ENCODE results near the gene OLFM4. TPM values are rescaled to one million over a fixed set of nuclear protein-coding genes. Genes with fewer than 3 reads are reported as not detected.
"Not testable (repeated sequence)": the region's sequence is repeated elsewhere in the genome, so short reads cannot be mapped to it uniquely, and the experiment has no call there.

OLFM4 gene
- total RNA-seq, 2 experiments from 2014 or later, result not detected

- POLR2A ChIA-PET, result no interaction called here
- ATAC-seq (ENCODE audit: low read depth) (no peak), DNase-seq (no peak)
- Mint-ChIP-seq H3K27ac (no peak overlapping the region), H3K4me3 (no peak overlapping the region), H3K36me3 (no peaks in the 10 kb centered on the region), H3K4me1 (peaks cover 2% of the 10 kb centered on the region), H3K9me3 (no peaks in the 10 kb centered on the region), H3K27me3 (peaks cover 5% of the 10 kb centered on the region)
Observed at GRCh38 chr13:53004573-53004972, 24.0 kb upstream of the OLFM4 start.

GRCh38 chr13:53005626-53006025, 23.0 kb upstream of the OLFM4 start:
- H3K27ac Mint-ChIP-seq, result no peak overlapping the region
- H3K27me3 Mint-ChIP-seq, result peaks cover 5% of the 10 kb centered on the region
- H3K36me3 Mint-ChIP-seq, result no peaks in the 10 kb centered on the region
- POLR2A ChIA-PET, result no interaction called here
- H3K4me1 Mint-ChIP-seq, result peaks cover 2% of the 10 kb centered on the region
- DNase-seq, result no peak
- ATAC-seq (ENCODE audit: low read depth), result no peak
- H3K9me3 Mint-ChIP-seq, result no peaks in the 10 kb centered on the region
- no peak overlapping the region for H3K4me3 Mint-ChIP-seq

- POLR2A ChIA-PET, result no interaction called here
- no peak overlapping the region for H3K27ac Mint-ChIP-seq
- peaks cover 9% of the 10 kb centered on the region for H3K27me3 Mint-ChIP-seq
- no peaks in the 10 kb centered on the region for H3K36me3 Mint-ChIP-seq
- ATAC-seq (ENCODE audit: low read depth) (no peak), DNase-seq (no peak)
- no peak overlapping the region for H3K4me3 Mint-ChIP-seq
- no peaks in the 10 kb centered on the region for H3K9me3 Mint-ChIP-seq
- H3K4me1 Mint-ChIP-seq, result peaks cover 2% of the 10 kb centered on the region
Observed at GRCh38 chr13:53007872-53008271, 20.7 kb upstream of the OLFM4 start.

- POLR2A ChIA-PET, result no interaction called here
- Mint-ChIP-seq H3K4me3 (no peak overlapping the region), H3K9me3 (no peaks in the 10 kb centered on the region), H3K4me1 (peaks cover 2% of the 10 kb centered on the region), H3K27me3 (peaks cover 9% of the 10 kb centered on the region), H3K36me3 (no peaks in the 10 kb centered on the region), H3K27ac (no peak overlapping the region)
- no peak for ATAC-seq (ENCODE audit: low read depth)
- DNase-seq, result no peak
Observed at GRCh38 chr13:53010374-53011105, 18.1 kb upstream of the OLFM4 start.

GRCh38 chr13:53012707-53013106, 15.9 kb upstream of the OLFM4 start:
- H3K36me3 Mint-ChIP-seq, result no peaks in the 10 kb centered on the region
- H3K4me1 Mint-ChIP-seq, result peaks cover 2% of the 10 kb centered on the region
- H3K27me3 Mint-ChIP-seq, result peaks cover 9% of the 10 kb centered on the region
- ATAC-seq (ENCODE audit: low read depth), result no peak
- no peak for DNase-seq
- H3K27ac Mint-ChIP-seq, result no peak overlapping the region
- no peaks in the 10 kb centered on the region for H3K9me3 Mint-ChIP-seq
- H3K4me3 Mint-ChIP-seq, result no peak overlapping the region
- POLR2A ChIA-PET, result no interaction called here

- POLR2A ChIA-PET, result no interaction called here
- no peaks in the 10 kb centered on the region for H3K9me3 Mint-ChIP-seq
- no peaks in the 10 kb centered on the region for H3K4me1 Mint-ChIP-seq
- H3K36me3 Mint-ChIP-seq, result no peaks in the 10 kb centered on the region
- no peak for ATAC-seq (ENCODE audit: low read depth)
- DNase-seq, result no peak
- H3K4me3 Mint-ChIP-seq, result no peak overlapping the region
- no peak overlapping the region for H3K27ac Mint-ChIP-seq
- H3K27me3 Mint-ChIP-seq, result peaks cover 5% of the 10 kb centered on the region
Observed at GRCh38 chr13:53013113-53013512, 15.5 kb upstream of the OLFM4 start.

GRCh38 chr13:53014018-53014417, 14.6 kb upstream of the OLFM4 start:
- H3K4me1 Mint-ChIP-seq; ATAC-seq (ENCODE audit: low read depth); H3K36me3 Mint-ChIP-seq; H3K9me3 Mint-ChIP-seq; H3K27me3 Mint-ChIP-seq; POLR2A ChIA-PET; H3K27ac Mint-ChIP-seq; H3K4me3 Mint-ChIP-seq; DNase-seq: not testable (repeated sequence)

GRCh38 chr13:53014495-53015443, 13.8 kb upstream of the OLFM4 start:
- peaks cover 4% of the 10 kb centered on the region for H3K27me3 Mint-ChIP-seq
- POLR2A ChIA-PET, result no interaction called here

GRCh38 chr13:53015971-53016370, 12.6 kb upstream of the OLFM4 start:
- no peak for DNase-seq
- H3K27me3 Mint-ChIP-seq, result peaks cover 4% of the 10 kb centered on the region
- H3K36me3 Mint-ChIP-seq, result no peaks in the 10 kb centered on the region
- H3K4me1 Mint-ChIP-seq, result no peaks in the 10 kb centered on the region
- POLR2A ChIA-PET, result no interaction called here
- H3K9me3 Mint-ChIP-seq, result no peaks in the 10 kb centered on the region
- no peak overlapping the region for H3K4me3 Mint-ChIP-seq
- no peak for ATAC-seq (ENCODE audit: low read depth)
- no peak overlapping the region for H3K27ac Mint-ChIP-seq

More at GRCh38 chr13:53014495-53015443, 13.8 kb upstream of the OLFM4 start:
- Mint-ChIP-seq H3K9me3 (no peaks in the 10 kb centered on the region), H3K4me1 (no peaks in the 10 kb centered on the region), H3K36me3 (no peaks in the 10 kb centered on the region), H3K4me3 (no peak overlapping the region), H3K27ac (no peak overlapping the region)
- DNase-seq, result no peak
- no peak for ATAC-seq (ENCODE audit: low read depth)

GRCh38 chr13:53017433-53017970, 11.1 kb upstream of the OLFM4 start:
- H3K36me3 Mint-ChIP-seq, result no peaks in the 10 kb centered on the region
- no peaks in the 10 kb centered on the region for H3K9me3 Mint-ChIP-seq
- no peaks in the 10 kb centered on the region for H3K27me3 Mint-ChIP-seq

GRCh38 chr13:53018690-53019647, 9.6 kb upstream of the OLFM4 start:
- DNase-seq (no peak), ATAC-seq (ENCODE audit: low read depth) (no peak)
- H3K27ac Mint-ChIP-seq, result no peak overlapping the region
- H3K4me3 Mint-ChIP-seq, result no peak overlapping the region
- no peaks in the 10 kb centered on the region for H3K4me1 Mint-ChIP-seq
- no peaks in the 10 kb centered on the region for H3K36me3 Mint-ChIP-seq
- H3K27me3 Mint-ChIP-seq, result no peaks in the 10 kb centered on the region
- POLR2A ChIA-PET, result no interaction called here
- H3K9me3 Mint-ChIP-seq, result no peaks in the 10 kb centered on the region

More at GRCh38 chr13:53017433-53017970, 11.1 kb upstream of the OLFM4 start:
- Mint-ChIP-seq H3K27ac (no peak overlapping the region), H3K4me1 (no peaks in the 10 kb centered on the region), H3K4me3 (no peak overlapping the region)
- no peak for ATAC-seq (ENCODE audit: low read depth)
- no peak for DNase-seq
- POLR2A ChIA-PET, result no interaction called here

GRCh38 chr13:53020764-53021335, 7.8 kb upstream of the OLFM4 start:
- H3K4me1 Mint-ChIP-seq, result no peaks in the 10 kb centered on the region
- DNase-seq (no peak), ATAC-seq (ENCODE audit: low read depth) (no peak)
- no peaks in the 10 kb centered on the region for H3K36me3 Mint-ChIP-seq
- H3K9me3 Mint-ChIP-seq, result no peaks in the 10 kb centered on the region
- H3K27me3 Mint-ChIP-seq, result no peaks in the 10 kb centered on the region
- no peak overlapping the region for H3K27ac Mint-ChIP-seq
- no peak overlapping the region for H3K4me3 Mint-ChIP-seq
- POLR2A ChIA-PET, result no interaction called here

- no peak overlapping the region for H3K4me3 Mint-ChIP-seq
- no peaks in the 10 kb centered on the region for H3K4me1 Mint-ChIP-seq
- no peaks in the 10 kb centered on the region for H3K9me3 Mint-ChIP-seq
- POLR2A ChIA-PET, result no interaction called here
- H3K27ac Mint-ChIP-seq, result no peak overlapping the region
- ATAC-seq (ENCODE audit: low read depth) (no peak), DNase-seq (no peak)
- H3K27me3 Mint-ChIP-seq, result no peaks in the 10 kb centered on the region
- no peaks in the 10 kb centered on the region for H3K36me3 Mint-ChIP-seq
Observed at GRCh38 chr13:53023246-53023645, 5.4 kb upstream of the OLFM4 start.
